ENCODE results near the gene HMGCS2.
A peak's percentile ranks its signal among the peaks of the same experiment; 100 is the strongest.

HMGCS2 gene

GRCh38 chr1:119768778-119769177 is at the start of gene HMGCS2:
Gene HMGCS2 (minus strand): TSS chr1:119768905. CDS start chr1:119768844, 61 bp downstream.
- DNase-seq: no peak

GRCh38 chr1:119818181-119818580 is 49.5 kb upstream of the HMGCS2 start:
- DNase-seq: no peak

GRCh38 chr1:119816407-119816806 is 47.7 kb upstream of the HMGCS2 start:
- DNase-seq: no peak

GRCh38 chr1:119815928-119816327 is 47.2 kb upstream of the HMGCS2 start:
- no peak for DNase-seq

- no peak for DNase-seq
Measured at GRCh38 chr1:119815361-119815760, 46.7 kb upstream of the HMGCS2 start.

- DNase-seq: no peak
Measured at GRCh38 chr1:119814288-119814687, 45.6 kb upstream of the HMGCS2 start.

GRCh38 chr1:119811985-119812557 is 43.4 kb upstream of the HMGCS2 start:
- DNase-seq: no peak

- no peak for DNase-seq
Measured at GRCh38 chr1:119811387-119811786, 42.7 kb upstream of the HMGCS2 start, which contains the start of gene REG4. Gene REG4 (minus strand): TSS chr1:119811460. CDS start chr1:119808769, 2,691 bp downstream.

GRCh38 chr1:119808972-119809550 is 40.4 kb upstream of the HMGCS2 start:
- peak; percentile 62 for DNase-seq

- no peak for DNase-seq
Measured at GRCh38 chr1:119808491-119808890, 39.8 kb upstream of the HMGCS2 start.

- DNase-seq: no peak
Measured at GRCh38 chr1:119806489-119806888, 37.8 kb upstream of the HMGCS2 start.

GRCh38 chr1:119805746-119806145 is 37.0 kb upstream of the HMGCS2 start:
- no peak for DNase-seq

GRCh38 chr1:119805247-119805646 is 36.5 kb upstream of the HMGCS2 start:
- DNase-seq: no peak

GRCh38 chr1:119799599-119800177 is 31.0 kb upstream of the HMGCS2 start:
- no peak for DNase-seq

GRCh38 chr1:119799003-119799402 is 30.3 kb upstream of the HMGCS2 start:
- no peak for DNase-seq

GRCh38 chr1:119797606-119798005 is 28.9 kb upstream of the HMGCS2 start:
- DNase-seq: no peak

- DNase-seq: no peak
Measured at GRCh38 chr1:119797162-119797561, 28.5 kb upstream of the HMGCS2 start.

- DNase-seq: no peak
Measured at GRCh38 chr1:119795261-119796200, 26.8 kb upstream of the HMGCS2 start.

- DNase-seq: no peak
Measured at GRCh38 chr1:119794876-119795240, 26.2 kb upstream of the HMGCS2 start.

GRCh38 chr1:119794230-119794875 is 25.6 kb upstream of the HMGCS2 start:
- DNase-seq: no peak

- DNase-seq: no peak
Measured at GRCh38 chr1:119791377-119791776, 22.7 kb upstream of the HMGCS2 start.

- DNase-seq: no peak
Measured at GRCh38 chr1:119790451-119791198, 21.9 kb upstream of the HMGCS2 start.
